NCI-H1417 (cell line): ENCODE results near the gene TPX2.
A peak's percentile ranks its signal among the peaks of the same experiment; 100 is the strongest.

Experiments used
- DNase-seq, 3 experiments: peaks; one replicate each; lab custom pipeline; 2025; lab: John Stamatoyannopoulos, UW

Gene TPX2

GRCh38 chr20:31759836-31760518 lies 20.9 kb downstream of the TPX2 start:
- peak in 1 of 3 experiments; percentile 6 for DNase-seq

- DNase-seq: peak in 1 of 3 experiments; percentile 68
Observed at GRCh38 chr20:31760519-31761240, 21.6 kb downstream of the TPX2 start.

- DNase-seq: no peak
Observed at GRCh38 chr20:31764641-31765305, 25.7 kb downstream of the TPX2 start.

- DNase-seq: no peak
Observed at GRCh38 chr20:31767805-31768204, 28.7 kb downstream of the TPX2 start.

GRCh38 chr20:31769681-31770080 lies 30.6 kb downstream of the TPX2 start:
- no peak for DNase-seq

- no peak for DNase-seq
Observed at GRCh38 chr20:31770243-31770642, 31.2 kb downstream of the TPX2 start.

GRCh38 chr20:31774408-31774807 lies 35.3 kb downstream of the TPX2 start:
- no peak for DNase-seq

GRCh38 chr20:31780839-31781238 lies 41.7 kb downstream of the TPX2 start:
- no peak for DNase-seq

- DNase-seq: no peak
Observed at GRCh38 chr20:31781945-31782344, 42.9 kb downstream of the TPX2 start.

GRCh38 chr20:31784354-31785044 lies 45.4 kb downstream of the TPX2 start:
- DNase-seq: no peak

GRCh38 chr20:31785089-31785488 lies 46.0 kb downstream of the TPX2 start:
- DNase-seq: no peak

GRCh38 chr20:31788578-31788977 lies 49.5 kb downstream of the TPX2 start:
- DNase-seq: no peak

- no peak for DNase-seq
Observed at GRCh38 chr20:31790401-31790800, 51.3 kb downstream of the TPX2 start.

GRCh38 chr20:31797364-31797763 lies 58.3 kb downstream of the TPX2 start:
- DNase-seq: no peak

- no peak for DNase-seq
Observed at GRCh38 chr20:31801508-31801907, 62.4 kb downstream of the TPX2 start.

GRCh38 chr20:31803552-31804291 lies 64.6 kb downstream of the TPX2 start:
- no peak for DNase-seq

- DNase-seq: no peak
Observed at GRCh38 chr20:31806564-31807355, 67.7 kb downstream of the TPX2 start.

- DNase-seq: no peak
Observed at GRCh38 chr20:31808481-31808880, 69.4 kb downstream of the TPX2 start.

- no peak for DNase-seq
Observed at GRCh38 chr20:31809661-31810060, 70.6 kb downstream of the TPX2 start.

GRCh38 chr20:31811198-31811597 lies 72.1 kb downstream of the TPX2 start:
- no peak for DNase-seq
